GM21576 (cell line): ENCODE results near the gene NOC4L.
"Not testable (repeated sequence)": the region's sequence is repeated elsewhere in the genome, so short reads cannot be mapped to it uniquely, and the experiment has no call there.

Source experiments
- ATAC-seq: cut with Tn5 transposase; IDR thresholded peaks from one replicate; pipeline ENCODE4 v1.9.1; 2021; ENCODE audit warnings: mild to moderate bottlenecking, moderate library complexity; ENCODE audit not compliant: unreplicated experiment

The NOC4L gene

DNA sequence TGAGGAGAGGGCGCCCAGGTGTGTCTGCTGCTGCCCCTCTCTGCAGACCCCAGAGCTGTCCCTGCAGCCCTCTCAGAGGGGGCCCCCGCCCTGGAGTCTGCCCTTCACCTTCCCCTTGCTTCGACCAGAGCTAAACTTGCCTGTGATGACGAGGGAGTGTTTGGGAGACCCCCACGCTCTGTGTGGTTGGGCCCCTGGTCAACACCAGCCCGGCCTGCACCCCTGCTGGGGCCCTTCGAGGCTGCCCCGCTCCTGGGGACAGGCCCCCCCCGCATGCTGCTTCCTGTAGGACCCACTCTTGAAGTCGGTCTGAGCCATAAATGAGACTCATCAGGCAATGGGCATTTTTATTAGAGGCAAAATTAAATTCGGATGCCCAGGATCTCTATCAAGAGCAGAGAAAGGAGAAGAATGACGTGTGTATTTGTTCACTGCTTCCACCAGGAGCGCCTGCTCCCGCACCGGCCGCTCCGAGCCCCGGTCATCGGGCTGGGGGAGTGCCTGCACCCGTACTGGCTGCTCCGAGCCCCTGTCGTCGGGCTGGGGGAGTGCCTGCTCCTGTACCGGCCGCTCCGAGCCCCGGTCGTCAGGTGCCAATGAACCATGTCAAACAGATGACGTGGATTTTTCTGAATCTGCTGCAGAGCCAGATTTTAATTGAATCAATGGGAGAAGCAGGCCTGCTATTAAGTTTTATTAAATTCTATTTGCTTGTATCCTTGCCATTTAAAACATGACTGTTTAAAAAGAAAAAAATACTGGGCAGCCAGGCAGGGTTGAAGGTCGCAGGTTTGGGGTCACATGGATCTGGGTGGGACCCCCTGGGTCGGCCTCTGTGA lies 47.7 kb downstream of the NOC4L start:
- ATAC-seq, result no peak

GRCh38 chr12:132194056-132194455 lies 49.8 kb downstream of the NOC4L start:
- ATAC-seq, result no peak

- no peak for ATAC-seq
These were observed 50.3 kb downstream of the NOC4L start for GRCh38 chr12:132194556-132194955.

- ATAC-seq, result not testable (repeated sequence)
These were observed 51.0 kb downstream of the NOC4L start for GRCh38 chr12:132195242-132195641.

- ATAC-seq, result no peak
These were observed 52.0 kb downstream of the NOC4L start for GRCh38 chr12:132196038-132196872.

GRCh38 chr12:132196873-132197390 lies 52.7 kb downstream of the NOC4L start:
- no peak for ATAC-seq

DNA sequence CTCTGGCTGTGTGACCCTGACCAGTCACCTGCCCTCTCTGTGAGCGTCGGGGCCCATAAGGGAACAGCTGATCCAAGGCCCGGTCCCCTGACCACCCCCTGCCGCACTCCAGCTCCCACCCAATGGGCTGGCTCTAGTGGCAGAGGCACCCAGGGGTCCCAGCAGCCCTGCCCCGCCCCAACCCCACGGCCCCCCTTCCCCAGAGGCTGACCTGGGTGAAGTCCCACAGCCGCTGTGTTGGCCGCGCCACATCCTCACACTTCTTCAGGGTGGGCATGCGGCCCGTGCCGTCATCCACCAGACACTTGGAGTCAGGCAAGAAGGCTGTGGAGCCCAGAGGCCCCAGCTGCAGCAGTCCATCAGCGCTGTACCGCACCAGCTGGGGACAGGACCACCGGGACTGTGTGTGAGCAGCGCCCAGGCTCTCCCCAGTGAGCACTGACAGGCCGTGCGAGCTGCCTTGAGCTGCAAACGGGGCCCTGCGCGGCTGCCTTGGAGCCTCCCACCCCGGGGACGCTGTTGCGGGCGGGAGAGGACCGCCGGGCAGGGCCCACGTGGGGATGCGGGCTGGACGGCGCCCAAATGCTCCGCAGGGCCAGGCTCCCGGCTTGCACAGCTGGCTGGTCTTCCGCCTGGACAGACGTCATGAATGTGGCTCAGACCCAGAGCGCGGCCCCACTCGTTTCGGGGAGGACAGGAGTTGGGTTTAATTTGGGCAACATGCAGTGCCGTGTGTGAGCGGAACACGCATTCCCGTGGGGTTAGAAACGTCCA lies 53.5 kb downstream of the NOC4L start:
- no peak for ATAC-seq

DNA sequence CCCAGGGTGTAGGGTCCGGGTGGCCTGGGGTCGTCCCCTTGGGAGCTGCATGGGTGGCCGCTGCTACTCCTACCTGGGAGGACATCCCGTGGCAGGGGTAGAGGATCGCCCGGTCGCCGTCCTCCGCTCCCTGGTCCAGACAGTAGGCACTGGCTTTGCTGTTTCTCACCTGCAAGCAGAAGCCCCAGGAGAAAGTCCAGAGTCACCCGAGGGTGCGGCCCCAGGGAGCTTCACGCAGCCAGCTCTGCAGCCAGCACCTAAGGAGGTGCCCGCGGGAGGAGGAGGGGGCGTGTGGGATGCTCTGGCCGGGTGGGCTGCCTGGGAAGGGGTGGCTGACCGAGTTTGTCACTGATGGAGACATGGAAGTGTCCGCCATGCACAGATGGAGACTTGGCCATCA lies 54.8 kb downstream of the NOC4L start:
- no peak for ATAC-seq

GRCh38 chr12:132199526-132200319 lies 55.5 kb downstream of the NOC4L start:
- no peak for ATAC-seq

DNA sequence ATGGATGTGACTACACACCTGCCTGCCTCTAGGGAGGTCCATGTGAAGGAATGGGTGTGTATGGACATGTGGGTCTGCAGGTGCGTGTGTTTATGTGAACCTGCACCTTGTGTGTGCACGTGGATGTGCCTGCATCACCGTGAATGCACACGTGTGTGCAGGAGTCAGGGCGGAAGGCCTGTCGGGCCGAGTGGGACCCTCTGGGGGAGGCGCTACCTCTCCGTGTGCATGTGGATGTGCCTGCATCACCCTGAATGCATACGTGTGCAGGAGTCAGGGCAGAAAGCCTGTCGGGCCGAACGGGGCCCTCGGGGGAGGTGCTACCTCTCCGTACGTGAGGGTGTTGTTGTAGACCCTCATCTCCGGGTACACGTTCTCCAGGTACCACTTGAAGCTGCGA lies 56.5 kb downstream of the NOC4L start:
- no peak for ATAC-seq

DNA sequence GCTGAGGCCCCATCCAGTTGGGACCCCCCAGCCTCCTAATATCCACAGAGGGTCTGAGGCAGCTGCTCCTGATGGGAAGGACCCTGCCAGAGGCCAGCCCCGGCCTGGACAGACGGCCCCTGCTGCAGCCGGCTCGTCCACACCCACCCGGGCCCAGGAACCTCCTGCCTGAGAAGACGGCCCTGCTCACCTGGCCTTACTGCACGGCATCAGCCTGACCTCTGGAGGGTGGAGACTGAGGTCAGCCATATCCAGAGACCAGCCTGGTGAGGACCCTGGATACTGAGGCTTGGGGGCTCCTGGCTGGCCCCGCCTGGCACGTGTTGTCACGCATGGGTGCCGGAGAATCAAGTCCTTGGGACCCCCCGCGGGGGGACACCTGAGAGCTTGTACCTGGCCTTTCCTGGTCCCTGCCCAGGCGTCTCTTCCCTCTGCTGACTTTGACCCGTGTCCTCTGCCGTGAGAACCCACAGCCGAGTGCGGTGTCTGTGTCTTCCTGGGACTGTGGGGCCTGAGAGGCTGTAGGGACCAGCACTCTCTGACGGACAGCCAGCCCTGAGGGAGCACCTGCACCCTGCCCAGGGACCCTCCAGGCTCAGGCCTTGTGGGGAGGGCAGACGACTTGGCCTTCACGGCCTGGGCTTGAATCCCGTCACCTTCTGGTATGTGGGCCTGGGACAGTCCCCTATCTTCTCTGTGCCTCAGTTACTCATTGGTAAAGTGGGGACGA lies 57.3 kb downstream of the NOC4L start:
- no peak for ATAC-seq
